ENCODE measurements around the gene WDR13. TPM values are rescaled to one million over a fixed set of nuclear protein-coding genes. Genes with fewer than 3 reads are reported as not detected.

WDR13 gene
- total RNA-seq, 4 donors from 2014 or later, result 108 to 224 (median 126) TPM

- H3K27ac ChIP-seq, result peak within 1 kb of the TSS; percentile 94 to 100 (median 99)
- H3K36me3 ChIP-seq, result peaks cover 0 to 46% (median 0%) of the 10 kb centered on the region in 3 donors
- H3K4me1 ChIP-seq, result peaks cover 0 to 20% (median 12%) of the 10 kb centered on the region in 4 donors
- H3K27me3 ChIP-seq, result no peaks in the 10 kb centered on the region
- peak within 1 kb of the TSS; percentile 48 to 79 (median 63) for H3K4me3 ChIP-seq
- H3K9me3 ChIP-seq, result no peaks in the 10 kb centered on the region
- peak; percentile 27 to 61 (median 40) for TF ChIP-seq CTCF (IDR thresholded peaks at IDR 0.05)
- TF ChIP-seq EP300 (IDR thresholded peaks at IDR 0.05), result peak in 1 of 2 donors; percentile 97
- TF ChIP-seq POLR2A (IDR thresholded peaks at IDR 0.05), result peak; percentile 84 to 86
- DNase-seq (ENCODE audit: low spot score in 2 of 2), result peak; percentile 80 to 86
- 1 to 37% methylated on average over 30 to 71 of the region's 71 CpGs for WGBS, 2 donors
Observed at GRCh38 chrX:48574270-48575266, 22.7 kb upstream of the WDR13 start, which contains the start of gene RBM3. RBM3 (plus strand) TSS chrX:48574484; CDS start chrX:48575181, 697 bp downstream.

- H3K4me3 ChIP-seq, result peak overlapping the region; percentile 48 to 79 (median 63)
- H3K9me3 ChIP-seq, result no peaks in the 10 kb centered on the region
- H3K36me3 ChIP-seq, result peaks cover 0 to 51% (median 0%) of the 10 kb centered on the region in 3 donors
- TF ChIP-seq CTCF (IDR thresholded peaks at IDR 0.05) (no peak), EP300 (IDR thresholded peaks at IDR 0.05) (no peak), POLR2A (IDR thresholded peaks at IDR 0.05) (no peak)
- no peak for DNase-seq (ENCODE audit: low spot score in 2 of 2)
- H3K27ac ChIP-seq, result peak overlapping the region in 3 of 4 donors; percentile 94 to 100 (median 99)
- no peaks in the 10 kb centered on the region for H3K27me3 ChIP-seq
- 70 to 83% methylated on average over 1 to 13 of the region's 13 CpGs for WGBS, 2 donors
- H3K4me1 ChIP-seq, result peaks cover 0 to 20% (median 12%) of the 10 kb centered on the region in 4 donors
Observed at GRCh38 chrX:48575642-48576041, 21.6 kb upstream of the WDR13 start.

- H3K27ac ChIP-seq, result peak overlapping the region in 2 of 4 donors; percentile 99 to 100
- H3K4me3 ChIP-seq, result peak overlapping the region in 2 of 4 donors; percentile 62 to 79
Observed at GRCh38 chrX:48576108-48576507, 21.2 kb upstream of the WDR13 start.

GRCh38 chrX:48578661-48579128 is 18.6 kb upstream of the WDR13 start:
- no peak overlapping the region for H3K4me3 ChIP-seq
- H3K36me3 ChIP-seq, result peaks cover 0 to 51% (median 0%) of the 10 kb centered on the region in 3 donors
- H3K27ac ChIP-seq, result no peak overlapping the region
- TF ChIP-seq CTCF (IDR thresholded peaks at IDR 0.05) (no peak), POLR2A (IDR thresholded peaks at IDR 0.05) (no peak), EP300 (IDR thresholded peaks at IDR 0.05) (no peak)
- H3K9me3 ChIP-seq, result no peaks in the 10 kb centered on the region
- peaks cover 0 to 20% (median 12%) of the 10 kb centered on the region in 4 donors for H3K4me1 ChIP-seq
- no peak for DNase-seq (ENCODE audit: low spot score in 2 of 2)
- WGBS, 2 donors, result 50 to 80% methylated on average over 2 of the region's 2 CpGs
- no peaks in the 10 kb centered on the region for H3K27me3 ChIP-seq

More at GRCh38 chrX:48576108-48576507, 21.2 kb upstream of the WDR13 start:
- 39 to 68% methylated on average over 2 to 6 of the region's 6 CpGs for WGBS, 2 donors
- H3K4me1 ChIP-seq, result peaks cover 0 to 20% (median 12%) of the 10 kb centered on the region in 4 donors
- no peaks in the 10 kb centered on the region for H3K9me3 ChIP-seq
- peaks cover 0 to 51% (median 0%) of the 10 kb centered on the region in 3 donors for H3K36me3 ChIP-seq
- no peak for DNase-seq (ENCODE audit: low spot score in 2 of 2)
- TF ChIP-seq POLR2A (IDR thresholded peaks at IDR 0.05), result no peak
- TF ChIP-seq CTCF (IDR thresholded peaks at IDR 0.05), result no peak
- TF ChIP-seq EP300 (IDR thresholded peaks at IDR 0.05), result no peak
- H3K27me3 ChIP-seq, result no peaks in the 10 kb centered on the region

All from tibial nerve (tissue), 4 donors.